RWPE2 (cell line): Measurements from ENCODE around the gene CRADD.

ENCODE experiments used
- ATAC-seq: fragments of 200-7000 bp; cut with Tn5 transposase; 3 replicates; pipeline ENCODE4 v1.9.1; 2021; ENCODE audit warnings: low read depth
- DNase-seq: peaks from one replicate; pipeline ENCODE4 v3.0.0-alpha.2; 2020; ENCODE audit warnings: low spot score
- H3K27ac ChIP-seq: fragments of 450-650 bp; 2 replicates; pipeline ENCODE4 v1.5.1; 2017; ENCODE audit warnings: mild to moderate bottlenecking; ENCODE audit not compliant: poor library complexity, severe bottlenecking
- H3K27me3 ChIP-seq: fragments of 250-450 bp; sonication (Bioruptor Pico); 2 replicates; pipeline ENCODE4 v1.5.1; 2021; ENCODE audit warnings: mild to moderate bottlenecking, moderate library complexity; ENCODE audit not compliant: insufficient read depth, poor library complexity, severe bottlenecking
- H3K36me3 ChIP-seq: fragments of 250-450 bp; sonication (Bioruptor Pico); 2 replicates; pipeline ENCODE4 v1.5.1; 2020; ENCODE audit warnings: low read depth, mild to moderate bottlenecking, moderate library complexity
- H3K4me1 ChIP-seq: fragments of 250-450 bp; sonication (Bioruptor Pico); 2 replicates; pipeline ENCODE4 v1.5.1; 2021; ENCODE audit warnings: mild to moderate bottlenecking, moderate library complexity; ENCODE audit not compliant: insufficient read depth, poor library complexity, severe bottlenecking
- H3K4me3 ChIP-seq: fragments of 250-450 bp; sonication (Bioruptor Pico); 2 replicates; pipeline ENCODE4 v1.5.1; 2021; ENCODE audit warnings: mild to moderate bottlenecking, moderate library complexity; ENCODE audit not compliant: severe bottlenecking
- H3K9me3 ChIP-seq: fragments of 250-450 bp; sonication (Bioruptor Pico); 2 replicates; pipeline ENCODE4 v1.5.1; 2021; ENCODE audit warnings: mild to moderate bottlenecking, moderate library complexity; ENCODE audit not compliant: severe bottlenecking
- TF ChIP-seq, protein P1 (sequence below): fragments of 450-650 bp; IDR thresholded peaks from one replicate; pipeline ENCODE4 v1.5.1; 2017; ENCODE audit warnings: mild to moderate bottlenecking, moderate library complexity; ENCODE audit not compliant: poor library complexity, severe bottlenecking

The CRADD gene

DNA sequence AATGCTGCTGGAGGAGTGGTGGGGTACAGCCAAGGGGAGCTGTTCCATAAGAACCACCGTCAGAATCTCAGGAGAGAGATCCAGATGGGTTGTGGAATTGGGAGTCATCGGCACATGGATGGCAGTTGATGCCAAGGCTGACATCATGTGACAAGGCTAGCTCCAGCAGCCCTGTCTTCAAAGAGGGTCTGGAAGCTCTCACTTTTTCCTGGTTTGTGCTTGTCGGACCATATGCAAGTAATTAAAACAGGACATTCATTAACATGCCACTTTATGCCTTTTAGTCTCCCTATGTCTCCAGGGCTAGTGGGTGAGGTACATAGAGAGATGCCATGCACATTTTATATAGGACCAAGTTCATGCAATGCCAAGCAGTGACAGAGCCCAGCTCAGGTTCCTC is 211.8 kb downstream of the CRADD start:
- Histone ChIP-seq H3K9me3 (no peaks in the 10 kb centered on the region), H3K36me3 (no peaks in the 10 kb centered on the region), H3K4me1 (no peaks in the 10 kb centered on the region), H3K27me3 (no peaks in the 10 kb centered on the region), H3K4me3 (no peak overlapping the region), H3K27ac (no peak overlapping the region)
- DNase-seq, result no peak
- TF ChIP-seq, protein P1, sequence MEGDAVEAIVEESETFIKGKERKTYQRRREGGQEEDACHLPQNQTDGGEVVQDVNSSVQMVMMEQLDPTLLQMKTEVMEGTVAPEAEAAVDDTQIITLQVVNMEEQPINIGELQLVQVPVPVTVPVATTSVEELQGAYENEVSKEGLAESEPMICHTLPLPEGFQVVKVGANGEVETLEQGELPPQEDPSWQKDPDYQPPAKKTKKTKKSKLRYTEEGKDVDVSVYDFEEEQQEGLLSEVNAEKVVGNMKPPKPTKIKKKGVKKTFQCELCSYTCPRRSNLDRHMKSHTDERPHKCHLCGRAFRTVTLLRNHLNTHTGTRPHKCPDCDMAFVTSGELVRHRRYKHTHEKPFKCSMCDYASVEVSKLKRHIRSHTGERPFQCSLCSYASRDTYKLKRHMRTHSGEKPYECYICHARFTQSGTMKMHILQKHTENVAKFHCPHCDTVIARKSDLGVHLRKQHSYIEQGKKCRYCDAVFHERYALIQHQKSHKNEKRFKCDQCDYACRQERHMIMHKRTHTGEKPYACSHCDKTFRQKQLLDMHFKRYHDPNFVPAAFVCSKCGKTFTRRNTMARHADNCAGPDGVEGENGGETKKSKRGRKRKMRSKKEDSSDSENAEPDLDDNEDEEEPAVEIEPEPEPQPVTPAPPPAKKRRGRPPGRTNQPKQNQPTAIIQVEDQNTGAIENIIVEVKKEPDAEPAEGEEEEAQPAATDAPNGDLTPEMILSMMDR, result no peak
- ATAC-seq, result no peak

- TF ChIP-seq, protein P1, result no peak
These were observed 212.5 kb downstream of the CRADD start for GRCh38 chr12:93889516-93890212.

DNA sequence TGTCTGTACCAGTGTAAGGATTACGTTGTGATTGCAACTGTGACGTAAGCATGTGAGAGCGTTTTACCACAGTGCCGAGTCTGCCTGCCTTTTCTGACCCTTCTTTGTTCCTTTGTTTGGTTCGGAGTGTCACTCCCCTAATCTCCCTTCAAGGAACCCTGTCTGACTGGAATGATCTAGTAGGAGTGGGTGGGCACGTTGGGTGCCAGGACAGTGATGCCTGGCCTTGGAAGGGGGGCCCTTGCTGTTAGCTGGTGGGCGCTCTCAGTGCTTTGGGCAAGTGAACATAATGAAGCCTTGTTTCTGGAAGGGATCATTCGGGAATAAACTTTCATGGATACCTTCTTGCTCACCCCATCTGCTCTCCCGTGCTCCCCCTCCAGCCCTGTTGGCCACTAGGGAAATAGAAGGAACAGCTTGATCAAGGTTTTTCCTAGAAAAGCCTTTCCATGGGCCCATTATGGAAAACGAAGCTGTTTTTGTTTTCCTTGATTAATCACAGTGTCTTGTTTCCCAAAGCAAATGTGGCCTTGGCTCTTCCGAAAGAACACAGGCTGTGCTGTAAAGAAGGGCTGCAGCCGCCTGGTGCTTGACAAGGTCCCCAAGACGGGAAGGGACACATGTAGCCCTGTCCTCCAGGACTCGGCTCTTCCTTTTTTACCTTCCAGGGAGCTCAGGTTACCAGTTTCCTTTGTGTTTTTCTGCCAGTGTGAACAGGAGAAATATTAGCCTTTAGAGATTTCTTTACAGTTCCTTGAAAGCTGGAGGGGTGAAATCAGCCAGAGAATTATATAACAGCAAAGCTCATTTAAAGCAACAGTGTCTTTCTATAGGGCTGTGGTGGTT is 215.5 kb downstream of the CRADD start:
- ATAC-seq (no peak), DNase-seq (no peak)
- H3K36me3 ChIP-seq, result no peaks in the 10 kb centered on the region
- H3K9me3 ChIP-seq, result no peaks in the 10 kb centered on the region
- TF ChIP-seq, protein P1, result no peak
- H3K27ac ChIP-seq, result no peak overlapping the region
- H3K27me3 ChIP-seq, result no peaks in the 10 kb centered on the region
- H3K4me1 ChIP-seq, result no peaks in the 10 kb centered on the region
- no peak overlapping the region for H3K4me3 ChIP-seq

More at GRCh38 chr12:93889516-93890212, 212.5 kb downstream of the CRADD start:
- Histone ChIP-seq H3K4me3 (no peak overlapping the region), H3K9me3 (no peaks in the 10 kb centered on the region), H3K4me1 (no peaks in the 10 kb centered on the region), H3K36me3 (no peaks in the 10 kb centered on the region), H3K27ac (no peak overlapping the region), H3K27me3 (no peaks in the 10 kb centered on the region)
- ATAC-seq, result no peak
- no peak for DNase-seq

GRCh38 chr12:93894391-93895088 is 217.4 kb downstream of the CRADD start:
- Histone ChIP-seq H3K27ac (no peak overlapping the region), H3K4me3 (no peak overlapping the region), H3K27me3 (no peaks in the 10 kb centered on the region), H3K9me3 (no peaks in the 10 kb centered on the region), H3K36me3 (no peaks in the 10 kb centered on the region), H3K4me1 (no peaks in the 10 kb centered on the region)
- ATAC-seq (no peak), DNase-seq (no peak)
- TF ChIP-seq, protein P1, result no peak
